Measurements from ENCODE around the gene MED28. TPM values are rescaled to one million over a fixed set of nuclear protein-coding genes. Genes with fewer than 3 reads are reported as not detected.

Gene MED28
- polyA plus RNA-seq, 1 donor (not counting 4 experiments of a cell fraction or from before 2014, with no cell fraction given): 22.5 TPM

DNA sequence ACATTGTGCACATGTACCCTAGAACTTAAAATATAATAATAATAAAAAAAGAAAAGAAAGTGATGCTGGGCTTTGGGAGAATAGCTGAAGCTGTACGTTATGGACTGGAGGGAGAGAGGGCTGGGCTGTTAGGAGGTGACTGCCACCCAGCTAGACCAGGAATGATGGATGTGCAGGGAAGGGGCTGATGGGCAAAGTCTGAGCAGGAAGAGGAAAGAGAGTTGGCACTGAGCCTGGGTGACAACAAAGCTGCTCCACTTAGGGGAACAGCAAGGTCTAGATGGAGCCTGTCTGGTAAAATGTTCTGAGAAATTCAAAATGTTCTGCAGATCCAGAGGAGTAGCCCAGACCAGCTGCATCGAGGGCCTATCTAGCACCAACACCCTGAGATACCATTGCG, 32.3 kb downstream of the MED28 start:
- no peaks in the 10 kb centered on the region for H3K79me2 ChIP-seq (ENCODE audit: control insufficient read depth, insufficient read depth, low read length)
- no peaks in the 10 kb centered on the region for H3K9me1 ChIP-seq (ENCODE audit: control insufficient read depth, extremely low read depth, insufficient read depth, low read length)
- H3K4me2 ChIP-seq (ENCODE audit: control insufficient read depth, extremely low read depth, insufficient read depth, low read depth, low read length): no peak overlapping the region
- H3K27ac ChIP-seq (ENCODE audit: control insufficient read depth, insufficient read depth, low read length): no peak overlapping the region
- H3K4me3 ChIP-seq (ENCODE audit: control insufficient read depth in 2 of 3, extremely low read depth in 1 of 3, insufficient read depth in 2 of 3, low read depth in 1 of 3, low read length in 3 of 3): no peak overlapping the region
- H3K9ac ChIP-seq (ENCODE audit: control insufficient read depth, extremely low read depth, insufficient read depth, low read length): no peak overlapping the region
- H4K20me1 ChIP-seq (ENCODE audit: control insufficient read depth, extremely low read depth, insufficient read depth, low read length): no peaks in the 10 kb centered on the region
- no peak for DNase-seq (ENCODE audit: low read depth, low spot score)
- H2AFZ ChIP-seq (ENCODE audit: control insufficient read depth, low read length): no peak overlapping the region
- H3K36me3 ChIP-seq (ENCODE audit: control insufficient read depth in 2 of 2, extremely low read depth in 1 of 2, insufficient read depth in 2 of 2, low read length in 2 of 2): no peaks in the 10 kb centered on the region
- no peaks in the 10 kb centered on the region for H3K4me1 ChIP-seq (ENCODE audit: control insufficient read depth, extremely low read depth, insufficient read depth, low read length)
- no peak for TF ChIP-seq CTCF (optimal IDR thresholded peaks at IDR 0.05 in 1 of 3, IDR thresholded peaks at IDR 0.05 in 1 of 3, conservative IDR thresholded peaks at IDR 0.05 in 1 of 3; ENCODE audit: extremely low read depth in 1 of 3, insufficient read depth in 2 of 3, low read length in 3 of 3)
- no peak for TF ChIP-seq EZH2 (IDR thresholded peaks at IDR 0.05; ENCODE audit: low read length)
- dilution Hi-C loops (cut with MboI; ENCODE audit: extremely low pct_ligation_motif_present, low sequenced_read_pairs): no loop called here
- no peak for FAIRE-seq
- no peaks in the 10 kb centered on the region for H3K9me3 ChIP-seq (ENCODE audit: control insufficient read depth, low read depth, low read length)
- no peaks in the 10 kb centered on the region for H3K27me3 ChIP-seq (ENCODE audit: control insufficient read depth, extremely low read depth, insufficient read depth, low read length)

DNA sequence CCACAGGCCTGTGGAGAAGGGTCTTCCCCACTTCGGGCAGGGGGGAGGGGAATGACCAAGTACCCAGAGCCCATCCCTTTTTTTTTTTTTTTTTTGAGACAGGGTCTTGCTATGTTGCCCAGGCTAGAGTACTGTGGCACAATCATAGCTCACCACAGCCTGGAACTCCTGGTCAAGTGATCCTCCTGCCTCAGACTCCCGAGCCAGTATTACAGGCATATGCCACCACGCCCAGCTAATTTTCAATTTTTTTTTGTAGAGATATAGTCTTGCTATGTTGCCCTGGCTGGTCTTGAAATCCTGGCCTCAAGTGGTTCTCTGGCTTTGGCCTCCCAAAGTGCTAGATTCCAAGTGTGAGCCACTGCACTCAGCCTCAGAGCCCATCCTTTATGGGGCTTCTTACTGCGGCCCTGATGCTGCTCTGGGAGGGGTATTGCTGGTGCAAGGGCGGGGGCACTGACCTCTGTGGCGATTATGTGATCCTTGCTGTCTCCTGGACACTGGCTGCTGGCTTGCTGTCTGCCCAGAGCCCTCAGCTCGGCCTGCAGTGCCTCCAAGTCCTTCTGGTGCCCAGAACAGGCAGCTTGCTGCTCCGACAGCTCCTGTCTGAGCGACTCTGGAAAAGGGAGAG, 32.9 kb downstream of the MED28 start:
- FAIRE-seq (no peak), DNase-seq (ENCODE audit: low read depth, low spot score) (no peak)
- Histone ChIP-seq H3K4me1 (ENCODE audit: control insufficient read depth, extremely low read depth, insufficient read depth, low read length) (no peaks in the 10 kb centered on the region), H4K20me1 (ENCODE audit: control insufficient read depth, extremely low read depth, insufficient read depth, low read length) (no peaks in the 10 kb centered on the region), H3K9ac (ENCODE audit: control insufficient read depth, extremely low read depth, insufficient read depth, low read length) (no peak overlapping the region), H2AFZ (ENCODE audit: control insufficient read depth, low read length) (no peak overlapping the region), H3K9me3 (ENCODE audit: control insufficient read depth, low read depth, low read length) (no peaks in the 10 kb centered on the region), H3K4me2 (ENCODE audit: control insufficient read depth, extremely low read depth, insufficient read depth, low read depth, low read length) (no peak overlapping the region), H3K4me3 (ENCODE audit: control insufficient read depth in 2 of 3, extremely low read depth in 1 of 3, insufficient read depth in 2 of 3, low read depth in 1 of 3, low read length in 3 of 3) (no peak overlapping the region), H3K36me3 (ENCODE audit: control insufficient read depth in 2 of 2, extremely low read depth in 1 of 2, insufficient read depth in 2 of 2, low read length in 2 of 2) (no peaks in the 10 kb centered on the region), H3K79me2 (ENCODE audit: control insufficient read depth, insufficient read depth, low read length) (no peaks in the 10 kb centered on the region), H3K27me3 (ENCODE audit: control insufficient read depth, extremely low read depth, insufficient read depth, low read length) (no peaks in the 10 kb centered on the region), H3K27ac (ENCODE audit: control insufficient read depth, insufficient read depth, low read length) (no peak overlapping the region), H3K9me1 (ENCODE audit: control insufficient read depth, extremely low read depth, insufficient read depth, low read length) (no peaks in the 10 kb centered on the region)
- no peak for TF ChIP-seq CTCF (optimal IDR thresholded peaks at IDR 0.05 in 1 of 3, IDR thresholded peaks at IDR 0.05 in 1 of 3, conservative IDR thresholded peaks at IDR 0.05 in 1 of 3; ENCODE audit: extremely low read depth in 1 of 3, insufficient read depth in 2 of 3, low read length in 3 of 3)
- TF ChIP-seq EZH2 (IDR thresholded peaks at IDR 0.05; ENCODE audit: low read length): no peak
- dilution Hi-C loops (cut with MboI; ENCODE audit: extremely low pct_ligation_motif_present, low sequenced_read_pairs): no loop called here

Data from keratinocyte (primary cell).